ENCODE data around the gene MAPK6.
A peak's percentile ranks its signal among the peaks of the same experiment; 100 is the strongest.
"Not testable (repeated sequence)": the region's sequence is repeated elsewhere in the genome, so short reads cannot be mapped to it uniquely, and the experiment has no call there.

The MAPK6 gene

GRCh38 chr15:52083603-52084002, 64.6 kb downstream of the MAPK6 start:
- DNase-seq: no peak

GRCh38 chr15:52085299-52085698, 66.3 kb downstream of the MAPK6 start:
- DNase-seq: no peak

- DNase-seq: peak in 1 of 2 experiments; percentile 8
Observed at GRCh38 chr15:52086011-52086786, 67.2 kb downstream of the MAPK6 start.

- no peak for DNase-seq
Observed at GRCh38 chr15:52090193-52090592, 71.2 kb downstream of the MAPK6 start.

- DNase-seq: no peak
Observed at GRCh38 chr15:52093167-52093538, 74.1 kb downstream of the MAPK6 start.

GRCh38 chr15:52093539-52094510, 74.8 kb downstream of the MAPK6 start:
- no peak for DNase-seq

GRCh38 chr15:52094811-52095584, 76.0 kb downstream of the MAPK6 start:
- DNase-seq: no peak

- no peak for DNase-seq
Observed at GRCh38 chr15:52095597-52096262, 76.7 kb downstream of the MAPK6 start.

- DNase-seq: not testable (repeated sequence)
Observed at GRCh38 chr15:52096536-52096935, 77.5 kb downstream of the MAPK6 start.

GRCh38 chr15:52097180-52097579, 78.2 kb downstream of the MAPK6 start:
- DNase-seq: no peak

GRCh38 chr15:52098323-52098722, 79.3 kb downstream of the MAPK6 start:
- peak in 1 of 2 experiments; percentile 7 for DNase-seq

- no peak for DNase-seq
Observed at GRCh38 chr15:52099651-52100272, 80.7 kb downstream of the MAPK6 start.

GRCh38 chr15:52100807-52101442, 81.9 kb downstream of the MAPK6 start:
- peak; percentile 17 to 23 for DNase-seq

GRCh38 chr15:52101542-52102323, 82.7 kb downstream of the MAPK6 start:
- DNase-seq: no peak

GRCh38 chr15:52102463-52102862, 83.4 kb downstream of the MAPK6 start:
- DNase-seq: no peak

- DNase-seq: no peak
Observed at GRCh38 chr15:52103217-52104207, 84.5 kb downstream of the MAPK6 start.

GRCh38 chr15:52104532-52105004, 85.5 kb downstream of the MAPK6 start:
- DNase-seq: no peak

GRCh38 chr15:52105846-52106245, 86.8 kb downstream of the MAPK6 start:
- no peak for DNase-seq

GRCh38 chr15:52106641-52107040, 87.6 kb downstream of the MAPK6 start:
- no peak for DNase-seq

Measured in AML-193 (cell line).